ENCODE results near the gene INPP4A.

Gene INPP4A

DNA sequence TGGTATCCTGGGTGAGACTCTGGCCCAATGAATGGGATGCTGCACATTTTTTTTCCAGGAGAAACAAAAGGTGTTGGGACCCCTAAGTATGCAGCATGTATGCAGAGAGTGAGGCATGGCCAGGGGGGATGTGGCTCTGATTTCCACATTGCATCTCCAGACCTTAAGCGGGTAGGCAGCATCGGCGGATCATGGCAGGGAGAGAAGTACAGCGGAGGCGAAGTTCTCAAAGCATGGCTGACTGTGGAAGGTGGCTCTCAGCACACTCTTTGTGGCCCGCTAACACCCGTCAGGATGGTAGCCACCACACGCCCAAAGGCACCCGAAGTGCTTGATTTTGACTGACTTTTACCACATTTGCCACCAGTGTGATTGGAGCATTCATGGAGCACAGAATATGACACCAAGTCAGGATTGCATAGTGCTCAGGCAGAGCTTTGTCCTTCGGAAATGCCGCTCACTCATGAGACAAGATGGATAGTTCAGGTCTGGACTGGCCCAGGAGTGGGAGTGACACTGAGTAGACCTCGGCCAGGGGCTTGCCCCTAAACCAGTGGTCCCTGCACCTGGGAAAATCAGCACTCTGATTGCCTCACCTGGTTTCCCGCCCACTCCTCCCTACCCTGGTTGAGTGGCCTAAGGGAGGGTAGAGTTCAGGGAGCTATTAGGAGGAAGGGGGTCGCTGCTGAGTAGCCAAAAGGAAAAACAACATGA, 14.2 kb downstream of the INPP4A start:
- no peak overlapping the region for H3K27ac ChIP-seq
- no peak for DNase-seq (ENCODE audit: low read depth, low spot score)

DNA sequence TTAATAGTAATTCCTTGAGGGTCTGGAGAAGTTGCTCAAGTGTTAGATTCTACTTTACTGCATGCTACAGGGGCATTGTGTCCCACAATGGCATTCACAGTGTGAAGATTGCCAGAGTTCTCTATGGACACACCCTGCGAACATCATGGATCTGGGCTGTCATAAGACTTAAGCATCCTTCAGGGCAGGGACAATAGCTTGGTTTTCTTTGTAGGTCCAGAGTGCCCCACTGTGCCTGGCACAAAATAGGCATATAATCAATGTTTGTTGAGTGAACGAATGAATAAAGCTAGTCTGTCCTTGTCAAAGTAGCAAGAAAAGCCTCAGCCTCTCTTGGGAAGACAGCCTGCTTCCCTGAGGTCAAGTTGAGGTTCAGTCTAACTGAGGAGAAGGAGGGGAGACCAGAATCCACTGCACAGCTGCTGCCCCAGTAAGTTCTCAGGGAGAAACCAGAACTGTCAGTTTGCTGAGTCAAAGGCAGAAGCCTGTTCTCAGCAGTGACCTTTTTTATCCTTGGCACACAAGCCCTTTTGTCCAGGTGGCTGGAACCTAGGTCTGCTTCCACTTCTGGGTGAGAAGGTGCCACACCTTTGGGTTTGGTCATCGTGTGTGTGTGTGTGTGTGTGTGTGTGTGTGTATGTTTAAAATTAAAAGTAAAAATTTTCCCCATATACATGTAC, 15.0 kb downstream of the INPP4A start:
- H3K27ac ChIP-seq: no peak overlapping the region
- no peak for DNase-seq (ENCODE audit: low read depth, low spot score)

DNA sequence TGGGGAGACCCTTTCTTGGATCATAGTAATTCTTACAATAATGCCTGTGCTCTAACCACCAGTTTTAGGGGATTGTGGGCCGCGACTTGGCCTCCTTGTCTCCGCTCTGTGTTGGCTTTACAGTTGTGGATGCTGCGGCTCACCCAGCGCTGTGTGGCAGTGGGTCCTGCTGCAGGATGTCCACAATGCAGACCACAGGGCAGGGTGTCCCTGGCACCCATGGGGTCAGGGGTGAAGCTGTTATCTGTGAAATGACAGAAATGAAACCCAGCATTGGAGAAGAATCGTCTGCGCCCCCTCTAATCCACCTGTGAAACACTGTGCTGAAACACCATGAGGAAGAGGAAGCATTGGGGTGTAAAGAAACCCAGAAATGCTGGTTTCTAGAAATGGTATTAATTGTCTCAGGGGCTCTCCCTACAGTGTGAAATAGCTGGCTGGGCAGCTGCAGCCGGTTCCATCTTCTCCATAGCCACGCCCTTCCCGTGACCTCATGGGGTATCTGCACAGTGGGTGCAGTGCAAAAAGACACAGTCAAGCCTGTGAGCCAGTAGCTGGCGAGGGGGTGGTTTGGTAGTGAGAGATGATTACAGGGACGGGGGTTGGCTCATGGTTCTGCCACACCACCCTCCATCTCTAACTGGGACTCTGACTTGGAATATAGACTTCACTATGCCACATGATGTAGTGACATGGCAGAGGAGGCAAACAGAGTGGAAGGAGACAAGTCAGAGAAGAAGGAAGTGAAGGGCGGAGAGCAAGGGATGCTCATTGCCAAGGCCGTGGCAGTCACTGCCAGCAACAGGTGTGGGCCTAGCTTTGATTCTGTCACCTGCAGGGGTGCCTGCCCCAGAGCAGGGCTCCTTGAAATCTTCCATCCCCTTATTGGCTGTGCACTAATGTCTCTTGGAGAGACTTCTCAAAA, 16.2 kb downstream of the INPP4A start:
- H3K27ac ChIP-seq: no peak overlapping the region
- no peak for DNase-seq (ENCODE audit: low read depth, low spot score)

DNA sequence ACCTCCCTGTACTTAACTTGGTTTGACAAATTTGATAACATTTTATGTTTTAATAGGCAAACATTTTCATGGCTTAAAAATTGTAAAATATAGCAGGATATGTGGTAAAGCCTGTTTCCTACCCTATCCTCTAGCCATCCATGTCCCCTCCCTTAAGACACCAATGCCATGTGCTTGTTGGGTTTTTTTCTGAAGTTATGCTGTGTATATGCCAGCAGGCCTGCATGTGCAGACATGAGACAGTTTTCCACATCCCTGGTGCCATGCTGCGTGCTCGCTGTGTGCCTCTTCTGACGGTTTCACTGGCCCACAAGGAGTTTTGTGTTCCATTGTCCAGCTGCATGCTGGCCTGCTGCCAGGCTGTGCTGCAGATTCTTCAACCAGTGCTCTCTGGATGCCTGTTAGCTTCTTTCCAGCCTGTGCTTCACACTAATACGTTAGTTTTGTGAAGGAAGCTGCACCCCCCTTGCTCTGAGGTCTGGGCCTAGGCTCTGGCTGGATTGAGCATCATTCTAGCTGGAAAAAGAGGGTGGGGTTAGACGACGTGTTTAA, 16.9 kb downstream of the INPP4A start:
- H3K27ac ChIP-seq: no peak overlapping the region
- no peak for DNase-seq (ENCODE audit: low read depth, low spot score)

DNA sequence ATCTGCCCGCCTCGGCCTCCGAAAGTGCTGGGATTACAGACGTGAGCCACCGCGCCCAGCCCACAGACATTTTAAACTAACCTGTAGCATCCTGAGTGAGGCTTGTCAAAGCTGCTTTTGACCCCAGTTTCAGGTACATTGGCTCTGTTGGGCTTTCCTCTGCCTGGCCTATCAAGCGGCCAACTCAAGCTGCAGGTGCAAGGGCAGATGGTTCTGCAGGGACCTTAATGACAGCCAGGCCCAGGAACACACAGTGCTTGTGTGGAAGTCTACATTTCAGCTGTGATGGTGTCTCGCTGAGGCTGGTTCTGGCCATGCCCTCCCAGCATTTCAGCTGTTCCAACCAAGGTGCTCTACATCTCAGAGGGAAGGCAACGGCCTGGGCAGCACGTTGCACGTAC, 18.4 kb downstream of the INPP4A start:
- no peak overlapping the region for H3K27ac ChIP-seq
- no peak for DNase-seq (ENCODE audit: low read depth, low spot score)

DNA sequence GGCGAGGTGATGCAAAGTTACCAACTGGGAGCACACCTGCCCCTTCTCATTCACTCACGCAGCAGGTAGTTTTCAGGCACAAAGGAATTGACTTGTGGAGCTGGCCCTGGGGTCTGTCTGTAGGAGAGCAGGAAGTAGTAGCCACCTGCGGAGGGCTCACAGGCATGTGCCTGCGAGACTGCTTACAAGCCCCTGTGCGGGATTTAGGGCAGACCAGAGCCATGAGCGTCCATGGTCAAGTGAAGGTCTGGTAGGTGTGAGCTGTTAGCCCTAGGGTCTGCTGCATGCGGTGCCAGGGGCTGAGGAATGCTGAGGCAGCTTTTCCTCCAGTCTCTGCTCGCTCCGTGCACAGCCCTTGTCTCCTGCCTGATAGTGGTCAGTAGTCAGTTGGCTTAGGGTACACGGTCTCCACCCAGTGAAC, 18.9 kb downstream of the INPP4A start:
- DNase-seq (ENCODE audit: low read depth, low spot score): no peak
- no peak overlapping the region for H3K27ac ChIP-seq

DNA sequence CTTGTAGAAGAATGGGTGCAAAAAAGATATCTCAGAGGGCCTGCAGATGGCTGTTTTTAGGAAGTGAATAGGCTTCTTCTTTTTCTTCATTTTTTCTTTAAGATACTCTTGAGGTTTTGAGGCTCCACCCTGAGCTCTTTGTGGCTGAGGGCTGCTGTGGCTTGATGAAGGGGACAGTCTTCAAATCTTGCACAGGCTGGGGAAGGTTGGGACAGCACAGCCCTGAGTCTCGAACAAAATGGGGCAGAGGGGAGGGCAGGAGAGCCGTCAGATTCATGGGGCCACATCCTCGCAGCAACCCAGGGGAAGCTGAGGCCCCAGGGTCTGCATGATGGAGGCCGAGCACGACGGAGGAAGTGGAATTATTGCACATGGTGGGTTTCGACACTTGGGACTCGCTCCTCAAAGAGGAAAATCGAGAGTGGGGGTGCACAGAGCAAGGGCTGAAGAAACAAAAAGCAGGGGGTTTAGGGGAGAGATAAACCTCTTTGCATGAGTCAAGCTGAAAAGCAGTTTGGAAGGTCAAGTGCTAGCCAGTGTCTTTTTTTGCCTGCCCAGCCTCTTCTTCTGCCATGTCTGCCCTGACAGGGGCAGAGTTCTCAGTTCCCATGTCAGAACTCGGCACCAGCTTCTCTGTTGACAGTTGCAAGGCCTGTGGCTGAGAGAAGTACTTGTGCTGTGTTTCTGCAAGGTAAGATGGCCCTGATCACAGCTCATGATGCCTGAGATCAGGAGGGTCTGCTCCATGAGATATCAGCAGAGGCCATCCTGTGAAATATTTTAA, 19.5 kb downstream of the INPP4A start:
- H3K27ac ChIP-seq: no peak overlapping the region
- no peak for DNase-seq (ENCODE audit: low read depth, low spot score)

DNA sequence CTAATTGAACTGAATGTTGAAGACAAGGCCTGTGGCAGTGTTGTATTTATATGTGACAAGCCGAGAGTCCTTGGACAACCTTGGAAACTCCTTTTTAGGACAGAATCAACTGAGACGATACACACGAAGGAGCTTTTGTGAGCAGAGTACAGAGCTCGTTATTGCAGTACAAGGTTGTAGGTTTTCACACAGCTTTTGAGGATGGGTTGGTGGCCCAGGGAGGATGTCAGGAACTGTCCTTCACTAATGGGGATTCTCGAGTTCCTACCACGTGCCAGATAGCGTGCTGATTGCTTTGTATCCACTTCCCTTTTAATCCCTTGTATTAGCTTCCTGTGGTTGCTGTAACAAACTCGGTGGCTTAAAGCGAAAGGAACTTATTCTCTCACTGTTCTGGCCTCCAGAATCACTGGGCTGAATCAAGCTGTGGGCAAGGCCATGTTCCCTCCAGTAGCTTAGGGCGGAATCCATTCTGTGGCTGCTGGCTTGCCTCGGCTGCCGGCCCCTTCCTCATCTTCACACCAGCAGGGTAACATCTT, 20.2 kb downstream of the INPP4A start:
- no peak overlapping the region for H3K27ac ChIP-seq
- no peak for DNase-seq (ENCODE audit: low read depth, low spot score)

DNA sequence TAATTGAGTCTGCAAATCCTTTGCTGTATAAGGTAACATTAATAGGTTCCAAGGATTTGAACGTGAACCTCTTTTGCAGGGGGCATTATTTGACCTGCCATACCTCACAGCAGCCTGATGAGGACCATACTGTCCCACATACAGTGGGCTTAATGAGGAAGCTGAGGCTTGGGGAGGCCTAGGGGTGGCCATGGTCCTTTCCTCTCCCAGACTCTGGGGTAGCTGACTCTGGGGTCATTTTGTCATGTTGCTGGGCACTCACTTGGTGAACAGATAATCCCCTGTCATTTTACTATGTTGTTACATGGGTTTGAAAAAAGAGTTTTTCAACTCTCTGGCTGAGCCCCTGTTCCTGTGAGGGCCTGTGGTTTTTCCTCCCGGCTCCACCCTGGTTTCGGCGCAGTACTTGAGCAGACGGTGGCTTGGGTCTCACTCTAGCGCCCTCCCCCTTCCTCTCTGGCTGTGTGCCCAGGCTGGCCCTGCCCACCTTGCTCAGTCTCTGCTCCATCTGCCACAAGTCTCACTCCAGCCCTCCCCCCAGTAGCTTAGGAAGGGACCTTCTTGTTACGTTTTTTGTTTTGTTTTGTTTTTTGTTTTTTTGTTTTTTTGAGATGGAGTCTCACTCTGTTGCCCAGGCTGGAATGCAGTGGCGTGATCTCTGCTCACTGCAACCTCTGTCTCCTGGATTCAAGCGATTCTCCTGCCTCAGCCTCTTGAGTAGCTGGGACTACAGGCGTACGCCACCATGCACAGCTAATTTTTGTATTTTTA, 21.0 kb downstream of the INPP4A start:
- no peak overlapping the region for H3K27ac ChIP-seq
- DNase-seq (ENCODE audit: low read depth, low spot score): no peak

DNA sequence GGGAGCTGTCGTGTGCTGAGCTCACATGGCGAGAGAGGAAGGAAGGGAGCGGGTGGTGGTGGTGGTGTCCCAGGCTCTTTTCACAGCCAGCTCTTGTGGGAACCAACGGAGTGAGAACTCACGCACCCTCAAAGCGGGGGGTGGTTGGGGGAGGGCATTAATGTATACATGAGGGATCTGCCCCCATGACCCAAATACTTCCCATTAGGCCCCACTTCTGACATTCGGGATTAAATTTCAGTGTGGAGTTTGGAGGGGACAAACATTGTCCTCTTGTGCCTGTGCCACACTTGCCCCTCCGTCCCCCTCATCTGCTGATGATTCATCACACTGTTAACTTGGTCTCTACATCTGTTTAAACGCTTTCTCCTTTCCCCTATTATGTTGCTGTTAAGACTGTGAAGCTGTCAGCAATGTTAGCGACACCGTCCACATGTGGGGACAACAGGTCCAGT, 22.5 kb downstream of the INPP4A start:
- DNase-seq (ENCODE audit: low read depth, low spot score): no peak
- no peak overlapping the region for H3K27ac ChIP-seq

DNA sequence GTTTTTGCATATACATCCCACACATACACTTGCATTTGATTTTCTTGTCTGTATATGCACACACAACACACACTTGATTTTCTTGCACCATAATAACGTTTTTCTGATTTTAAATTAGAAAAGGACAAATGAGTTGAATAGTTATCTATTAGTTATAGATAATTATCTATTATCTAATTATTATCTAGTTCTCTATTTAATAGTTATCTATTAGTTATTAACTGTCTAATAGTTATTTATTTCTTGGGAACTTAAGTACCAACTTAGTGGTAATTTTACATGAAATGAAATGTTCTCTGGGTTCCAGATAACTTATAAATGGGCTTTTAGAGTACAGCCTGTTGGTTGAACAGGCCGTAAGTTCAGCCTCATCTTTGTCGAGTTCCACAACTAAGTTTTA, 23.0 kb downstream of the INPP4A start:
- H3K27ac ChIP-seq: no peak overlapping the region
- DNase-seq (ENCODE audit: low read depth, low spot score): no peak

DNA sequence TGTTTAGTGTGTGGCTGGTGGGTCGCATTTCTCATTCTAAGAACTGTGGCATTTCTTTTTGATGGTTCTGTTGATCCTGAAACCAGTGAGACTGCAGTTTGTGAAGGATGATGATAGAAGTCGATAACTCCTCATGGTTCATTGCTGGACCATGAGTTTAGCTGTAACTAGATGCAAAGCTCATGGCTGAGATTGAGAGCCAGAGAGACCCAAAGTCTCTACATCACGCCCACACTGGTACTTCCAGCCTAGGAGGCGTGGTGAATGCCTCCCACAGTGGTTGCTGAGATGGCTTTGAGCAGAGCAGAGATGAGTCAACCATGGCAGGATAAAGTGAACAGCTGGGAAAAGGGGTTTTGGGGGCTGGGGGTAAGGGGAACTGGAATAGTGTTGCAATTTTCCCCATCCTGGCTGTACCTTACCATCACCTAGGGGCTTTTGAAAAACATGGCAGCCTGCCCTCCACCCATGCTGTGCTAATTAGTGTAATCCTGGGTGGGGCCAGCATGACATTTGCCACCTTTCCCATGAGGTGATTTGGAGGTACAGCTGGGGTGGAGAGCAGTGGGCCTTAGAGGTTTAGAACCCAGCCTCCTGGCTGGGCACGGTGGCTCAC, 24.1 kb downstream of the INPP4A start:
- no peak for DNase-seq (ENCODE audit: low read depth, low spot score)
- no peak overlapping the region for H3K27ac ChIP-seq

DNA sequence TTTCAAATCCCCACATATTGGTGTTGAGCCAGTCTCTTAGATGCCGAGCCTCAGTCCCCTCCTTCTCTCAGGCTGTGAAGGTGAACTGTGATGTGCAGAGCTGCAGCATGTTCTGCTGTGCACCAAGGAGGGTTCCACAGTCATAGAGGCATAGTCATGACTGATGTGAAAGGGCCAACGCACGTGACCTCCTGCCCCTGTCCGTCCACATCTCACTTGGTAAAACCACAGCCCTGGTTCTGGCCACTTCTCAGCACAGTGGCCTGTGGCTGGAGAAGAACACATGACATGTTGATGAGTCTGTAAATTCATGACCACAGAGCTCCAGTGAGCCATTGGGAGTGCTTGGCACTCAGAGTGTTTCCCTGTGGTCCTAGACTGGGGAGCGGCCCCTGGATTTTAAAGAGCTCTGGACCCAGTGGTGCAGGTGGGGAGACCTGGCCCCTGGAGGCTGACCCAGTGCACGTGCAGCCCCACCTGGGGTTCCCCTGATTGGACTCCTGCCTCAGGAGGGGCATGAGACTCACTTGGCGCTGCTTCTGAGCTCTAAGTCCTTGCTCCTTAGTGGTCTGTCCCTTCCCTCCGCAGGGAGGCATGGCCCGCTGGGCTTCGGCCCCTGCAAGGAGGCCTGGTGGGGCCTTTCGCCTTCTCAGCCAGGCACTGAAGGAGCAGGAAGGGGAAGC, 25.3 kb downstream of the INPP4A start:
- H3K27ac ChIP-seq: no peak overlapping the region
- DNase-seq (ENCODE audit: low read depth, low spot score): no peak

DNA sequence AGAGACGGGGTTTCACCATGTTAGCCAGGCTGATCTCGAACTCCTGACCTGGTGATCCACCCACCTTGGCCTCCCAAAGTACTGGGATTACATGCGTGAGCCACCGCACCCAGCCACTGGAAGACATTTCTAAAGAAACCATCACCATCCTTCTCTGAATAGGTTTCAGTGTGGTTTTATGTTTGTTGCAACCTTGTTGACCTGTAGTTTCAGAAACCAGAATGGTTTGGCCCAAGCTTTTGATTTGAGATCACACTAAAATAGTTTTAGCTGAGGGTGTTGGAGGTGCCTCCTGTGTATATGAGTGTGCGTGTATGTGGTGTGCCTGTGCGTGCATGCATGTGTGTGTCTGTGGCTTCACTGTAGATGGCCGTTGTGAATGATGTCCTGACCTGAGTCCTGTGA, 26.2 kb downstream of the INPP4A start:
- no peak overlapping the region for H3K27ac ChIP-seq
- no peak for DNase-seq (ENCODE audit: low read depth, low spot score)

DNA sequence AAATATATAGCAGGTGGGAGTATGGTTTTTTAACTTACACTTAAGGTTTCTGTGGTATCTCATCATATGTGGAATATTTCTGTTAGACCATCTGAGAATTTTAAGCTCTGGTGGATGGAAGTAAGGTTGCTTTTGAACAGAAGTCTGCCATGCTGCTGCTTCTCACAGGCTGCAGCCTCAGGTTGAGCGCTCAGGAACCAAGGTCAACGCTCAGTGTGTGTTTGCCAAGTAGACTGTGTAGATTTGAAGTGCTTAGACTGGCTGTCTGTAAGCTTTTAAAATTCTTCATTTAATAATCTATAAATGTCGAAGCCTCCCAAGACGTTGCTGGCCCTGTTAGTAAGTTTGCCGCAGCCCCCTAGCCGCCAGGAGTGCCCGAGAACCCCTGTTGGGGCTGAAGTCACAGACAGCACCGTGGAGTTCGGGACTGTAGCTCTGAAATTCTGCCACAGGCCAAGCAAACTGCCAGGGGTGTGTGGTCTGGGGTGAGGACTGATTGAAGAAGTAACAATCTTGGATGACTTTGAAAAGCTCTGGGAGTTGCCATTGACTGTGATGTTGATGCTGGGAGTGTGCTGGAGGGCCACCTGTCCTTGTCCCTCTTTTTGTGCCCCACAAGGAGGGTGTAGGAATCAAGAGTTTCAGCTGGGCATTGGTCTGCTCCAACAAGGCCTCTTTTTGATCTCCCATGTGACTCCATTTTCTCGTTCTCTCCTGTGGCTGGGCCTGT, 26.9 kb downstream of the INPP4A start:
- no peak for DNase-seq (ENCODE audit: low read depth, low spot score)
- H3K27ac ChIP-seq: no peak overlapping the region

DNA sequence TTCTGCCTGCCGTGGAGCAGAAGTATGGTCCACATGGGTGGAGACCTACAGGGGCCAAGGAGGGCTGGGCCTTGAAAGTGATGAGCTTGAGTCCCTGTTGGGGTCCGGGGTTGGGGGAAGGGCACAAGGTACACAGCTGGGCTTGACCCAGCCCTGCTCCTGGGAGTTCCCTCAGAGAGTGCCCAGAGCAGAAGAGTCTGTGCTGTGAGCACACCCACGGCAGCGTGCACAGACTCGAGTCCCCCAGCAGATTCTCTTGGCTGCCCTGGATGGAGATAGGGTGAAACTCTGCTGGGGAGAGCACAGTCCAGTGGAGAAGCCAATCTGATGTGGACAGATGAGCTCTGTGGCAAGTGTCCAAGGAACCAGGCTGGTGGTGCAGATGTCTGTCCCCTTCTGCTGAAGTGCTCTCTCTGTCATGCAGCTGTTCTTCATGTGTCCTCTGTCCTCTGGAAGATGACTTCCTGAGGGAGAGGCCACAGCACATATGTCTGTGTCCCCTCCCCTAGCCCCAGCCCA, 27.5 kb downstream of the INPP4A start:
- H3K27ac ChIP-seq: no peak overlapping the region
- DNase-seq (ENCODE audit: low read depth, low spot score): no peak
